Heart left ventricle (tissue), 13 donors: ENCODE measurements around the gene NDUFS1.

Source experiments
- POLR2A ChIP-seq, 2 donors: fragments of 450-650 bp; IDR thresholded peaks; one replicate each; pipeline ENCODE4 v1.6.1; 2017; ENCODE audit warnings: antibody characterized with exemption in 2 of 2, mild to moderate bottlenecking in 2 of 2, moderate library complexity in 2 of 2
- TF ChIP-seq, protein P1 (sequence below), 12 donors: fragments of 200-600 bp; sonication (generic) in 4 of 12; IDR thresholded peaks; one replicate each; pipeline versions ENCODE4 v1.5.0 to v1.8.0; 2018 to 2022; ENCODE audit warnings: antibody characterized with exemption in 12 of 12, mild to moderate bottlenecking in 5 of 12
- donor health status: ischemic (EF 13 %, LVEDD 7.1; RV severe dilation, severe dysfunction).
- donor health status: DM: no; HTN: yes; CAD: no.
- donor health status: DM: no; HTN: no; CAD: no.
- donor health status: ischemic (EF 25% LVEDD 6.9; RV normal size, moderate dysfunction).
- donor health status: ischemic (EF 25% LVEDD 5.7; RV mildly dilated, moderate dysfunction).
- donor health status: ischemic (EF 35%, LVEDD 5.7; RV mildly dilated, moderate dysfunction).
- donor health status: nonischemic (EF 11% LVEDD 7.7; RV severe dilation, severe dysfunction).
- donor health status: DM: yes; HTN: yes; CAD: no.
- donor health status: PGD.
- donor health status: ischemic (EF 29% LVEDD 5.4; RV normal size, mild dysfunction).
- donor health status: nonischemic (EF 23%, LVEDD 6.1; RV moderate dilation, normal function).

DNA sequence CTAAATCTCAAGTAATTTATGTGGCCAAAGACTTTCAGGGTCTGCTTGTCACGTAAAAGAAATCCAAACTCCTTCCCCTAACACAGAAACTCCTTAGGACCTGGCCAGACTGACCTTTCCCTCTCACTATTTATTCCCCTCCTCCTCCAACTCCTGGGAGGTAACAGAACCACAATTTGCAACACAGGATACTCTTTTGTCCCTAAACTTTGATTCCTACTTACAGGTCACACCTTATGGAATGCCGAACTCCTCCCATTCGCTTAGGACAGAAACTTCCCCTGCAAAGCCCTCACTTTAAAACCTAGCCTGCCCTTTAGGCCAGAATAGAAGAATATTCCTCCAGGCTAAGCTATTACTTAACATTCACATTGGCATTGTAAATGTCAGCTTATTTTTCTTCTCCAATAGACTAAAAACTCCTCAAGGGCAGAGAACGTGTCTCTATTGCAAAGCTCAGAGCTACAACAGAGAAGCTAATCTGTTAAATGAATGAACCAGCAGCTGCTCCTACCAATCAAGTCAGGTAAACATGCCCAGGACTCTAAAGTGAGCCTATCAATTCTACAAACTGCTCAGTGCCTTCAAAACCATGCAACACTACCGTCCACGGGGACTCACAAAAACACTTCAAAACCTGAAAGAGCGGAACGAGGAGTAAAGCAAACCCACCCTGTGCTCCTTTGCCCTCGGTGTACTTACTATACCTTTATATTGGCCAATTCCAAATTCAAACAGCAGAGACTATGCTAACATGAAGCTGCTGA, 79.4 kb downstream of the NDUFS1 start:
- TF ChIP-seq, protein P1, sequence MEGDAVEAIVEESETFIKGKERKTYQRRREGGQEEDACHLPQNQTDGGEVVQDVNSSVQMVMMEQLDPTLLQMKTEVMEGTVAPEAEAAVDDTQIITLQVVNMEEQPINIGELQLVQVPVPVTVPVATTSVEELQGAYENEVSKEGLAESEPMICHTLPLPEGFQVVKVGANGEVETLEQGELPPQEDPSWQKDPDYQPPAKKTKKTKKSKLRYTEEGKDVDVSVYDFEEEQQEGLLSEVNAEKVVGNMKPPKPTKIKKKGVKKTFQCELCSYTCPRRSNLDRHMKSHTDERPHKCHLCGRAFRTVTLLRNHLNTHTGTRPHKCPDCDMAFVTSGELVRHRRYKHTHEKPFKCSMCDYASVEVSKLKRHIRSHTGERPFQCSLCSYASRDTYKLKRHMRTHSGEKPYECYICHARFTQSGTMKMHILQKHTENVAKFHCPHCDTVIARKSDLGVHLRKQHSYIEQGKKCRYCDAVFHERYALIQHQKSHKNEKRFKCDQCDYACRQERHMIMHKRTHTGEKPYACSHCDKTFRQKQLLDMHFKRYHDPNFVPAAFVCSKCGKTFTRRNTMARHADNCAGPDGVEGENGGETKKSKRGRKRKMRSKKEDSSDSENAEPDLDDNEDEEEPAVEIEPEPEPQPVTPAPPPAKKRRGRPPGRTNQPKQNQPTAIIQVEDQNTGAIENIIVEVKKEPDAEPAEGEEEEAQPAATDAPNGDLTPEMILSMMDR (IDR thresholded peaks at IDR 0.05): no peak
- TF ChIP-seq POLR2A (IDR thresholded peaks at IDR 0.05): no peak
